HG03520 (cell line): ENCODE measurements around the gene KRTAP10-7.
"Not testable (repeated sequence)": the region's sequence is repeated elsewhere in the genome, so short reads cannot be mapped to it uniquely, and the experiment has no call there.

ENCODE experiments used
- ATAC-seq: cut with Tn5 transposase; IDR thresholded peaks from one replicate; pipeline ENCODE4 v1.9.1; 2021; ENCODE audit warnings: mild to moderate bottlenecking, moderate library complexity; ENCODE audit not compliant: unreplicated experiment

The KRTAP10-7 gene

GRCh38 chr21:44600118-44600978, at the start of gene KRTAP10-7:
KRTAP10-7 (plus strand) TSS chr21:44600597; CDS start chr21:44600622, 25 bp downstream.
- ATAC-seq = not testable (repeated sequence)

- ATAC-seq = no peak
These were observed 49.6 kb upstream of the KRTAP10-7 start for GRCh38 chr21:44550807-44551206.

- no peak for ATAC-seq
These were observed 48.9 kb upstream of the KRTAP10-7 start, which contains the start of gene KRTAP10-2 for GRCh38 chr21:44551340-44551961. KRTAP10-2 (minus strand) TSS chr21:44551505; CDS start chr21:44551458, 47 bp downstream.

- no peak for ATAC-seq
These were observed 48.3 kb upstream of the KRTAP10-7 start for GRCh38 chr21:44552136-44552535.

- no peak for ATAC-seq
These were observed 47.7 kb upstream of the KRTAP10-7 start for GRCh38 chr21:44552681-44553080.

GRCh38 chr21:44555200-44555875, 45.1 kb upstream of the KRTAP10-7 start:
- ATAC-seq = no peak

- no peak for ATAC-seq
These were observed 43.5 kb upstream of the KRTAP10-7 start for GRCh38 chr21:44556879-44557278.

GRCh38 chr21:44557491-44558328, 42.7 kb upstream of the KRTAP10-7 start:
- ATAC-seq = no peak

- ATAC-seq = not testable (repeated sequence)
These were observed 42.1 kb upstream of the KRTAP10-7 start for GRCh38 chr21:44558329-44558675.

- ATAC-seq = no peak
These were observed 41.7 kb upstream of the KRTAP10-7 start, which contains the start of gene KRTAP10-3 for GRCh38 chr21:44558695-44559094. KRTAP10-3 (minus strand) TSS chr21:44558795; CDS start chr21:44558715, 80 bp downstream.

- no peak for ATAC-seq
These were observed 36.3 kb upstream of the KRTAP10-7 start for GRCh38 chr21:44564099-44564498.

GRCh38 chr21:44564886-44565598, 35.4 kb upstream of the KRTAP10-7 start:
- no peak for ATAC-seq

GRCh38 chr21:44566403-44566802, 34.0 kb upstream of the KRTAP10-7 start:
- no peak for ATAC-seq

GRCh38 chr21:44567481-44568171, 32.8 kb upstream of the KRTAP10-7 start:
- ATAC-seq = no peak

GRCh38 chr21:44568261-44568660, 32.1 kb upstream of the KRTAP10-7 start:
- no peak for ATAC-seq

- no peak for ATAC-seq
These were observed 31.5 kb upstream of the KRTAP10-7 start for GRCh38 chr21:44568667-44569556.

- ATAC-seq = no peak
These were observed 30.4 kb upstream of the KRTAP10-7 start for GRCh38 chr21:44569861-44570517.

- ATAC-seq = no peak
These were observed 29.1 kb upstream of the KRTAP10-7 start for GRCh38 chr21:44571296-44571695.
